A549 (cell line): Measurements from ENCODE around the gene ZNF146. TPM values are rescaled to one million over a fixed set of nuclear protein-coding genes. Genes with fewer than 3 reads are reported as not detected.

Experiments used
- ATAC-seq, 2 experiments: fragments of 200-7000 bp in 1 of 2; fragments of >200 bp in 1 of 2; cut with Nextera tagmentation in 1 of 2; cut with Tn5 transposase in 1 of 2; 3 replicates each; pipeline versions ENCODE4 v1.8.0 to v1.9.1; 2018 to 2020; ENCODE audit warnings: mild to moderate bottlenecking in 1 of 2, moderate library complexity in 1 of 2
- CTCF ChIA-PET: fragments of 300-600 bp; sonication (Branson Sonifier 250); formaldehyde crosslinking; extraction: SDS; loops from one replicate; lab custom pipeline; 2021; ENCODE audit warnings: antibody characterized with exemption, inconsistent platforms; lab: Yijun Ruan, JAX
- POLR2A ChIA-PET: fragments of 350-600 bp; formaldehyde crosslinking; extraction: SDS; loops from one replicate; lab custom pipeline; 2021; ENCODE audit warnings: antibody characterized with exemption, inconsistent platforms; lab: Yijun Ruan, JAX
- DNase-seq, 2 experiments: peaks; one replicate each; pipeline versions ENCODE4 v3.0.0 to v3.0.0-alpha.2; 2011 to 2016; ENCODE audit warnings: low read depth in 1 of 2, low spot score in 1 of 2
- FAIRE-seq: peaks from 2 replicates; lab custom pipeline; 2011; peaks lifted over from hg19 to GRCh38; lab: Jason Lieb, UNC
- H3K27ac ChIP-seq, 2 experiments: fragments of >200 bp; sonication (Bioruptor Twin); formaldehyde crosslinking; 3 replicates each; pipeline ENCODE4 v1.5.1; 2016 to 2017
- H3K4me1 ChIP-seq: fragments of >200 bp; sonication (Bioruptor Twin); formaldehyde crosslinking; 3 replicates; pipeline ENCODE4 v1.6.1; 2016
- H3K4me2 ChIP-seq: fragments of >200 bp; sonication (Bioruptor Twin); formaldehyde crosslinking; 3 replicates; pipeline ENCODE4 v1.6.1; 2016
- H3K4me3 ChIP-seq: fragments of >200 bp; sonication (Bioruptor Twin); formaldehyde crosslinking; 3 replicates; pipeline ENCODE4 v1.5.1; 2016
- H3K9me3 ChIP-seq: fragments of >200 bp; sonication (Bioruptor Twin); formaldehyde crosslinking; 3 replicates; pipeline ENCODE4 v1.6.1; 2016
- ATOH8 ChIP-seq: fragments of 250-450 bp; sonication (Bioruptor Pico); IDR thresholded peaks from 2 replicates; pipeline ENCODE4 v1.5.0; 2020; ENCODE audit warnings: low read depth, mild to moderate bottlenecking, moderate library complexity
- BCL3 ChIP-seq: fragments of >200 bp; sonication (Bioruptor Twin); formaldehyde crosslinking; IDR thresholded peaks from 3 replicates; pipeline ENCODE4 v1.6.1; 2016
- CBX2 ChIP-seq: fragments of 200-600 bp; sonication (generic); IDR thresholded peaks from 2 replicates; pipeline ENCODE4 v1.6.1; 2016; ENCODE audit warnings: low read depth, mild to moderate bottlenecking, borderline replicate concordance
- CBX8 ChIP-seq: fragments of 200-600 bp; sonication (generic); IDR thresholded peaks from 2 replicates; pipeline ENCODE4 v1.6.1; 2016
- CHD2 ChIP-seq: fragments of 150-350 bp; IDR thresholded peaks from 2 replicates; pipeline ENCODE4 v1.6.1; 2014; ENCODE audit warnings: low read length; ENCODE audit not compliant: partially characterized antibody
- CHD4 ChIP-seq: fragments of 200-600 bp; sonication (generic); IDR thresholded peaks from 2 replicates; pipeline ENCODE4 v1.6.1; 2016; ENCODE audit warnings: antibody characterized with exemption, mild to moderate bottlenecking, borderline replicate concordance
- CTCF ChIP-seq: fragments of >200 bp; sonication (Bioruptor Twin); formaldehyde crosslinking; IDR thresholded peaks from 3 replicates; pipeline ENCODE4 v1.5.1; 2016
- E2F6 ChIP-seq: IDR thresholded peaks from 2 replicates; pipeline ENCODE4 v1.6.1; 2012; ENCODE audit warnings: low read depth, borderline replicate concordance
- ESRRA ChIP-seq: fragments of 150-350 bp; IDR thresholded peaks from 2 replicates; pipeline ENCODE4 v1.6.1; 2014; ENCODE audit warnings: mild to moderate bottlenecking, low read length, borderline replicate concordance
- FOXS1 ChIP-seq: fragments of 250-450 bp; sonication (Bioruptor Pico); IDR thresholded peaks from 2 replicates; pipeline ENCODE4 v1.5.0; 2020; ENCODE audit warnings: mild to moderate bottlenecking, moderate library complexity
- GATA3 ChIP-seq: IDR thresholded peaks from 2 replicates; pipeline ENCODE4 v1.6.1; 2012; ENCODE audit warnings: borderline replicate concordance
- HOXA7 ChIP-seq: fragments of 250-450 bp; sonication (Bioruptor Pico); IDR thresholded peaks from 2 replicates; pipeline ENCODE4 v1.5.0; 2020; ENCODE audit warnings: mild to moderate bottlenecking, moderate library complexity
- JUN ChIP-seq, 2 experiments: fragments of >200 bp; sonication (Bioruptor Twin); formaldehyde crosslinking; IDR thresholded peaks; 2 replicates in 1 of 2; 3 replicates in 1 of 2; pipeline ENCODE4 v1.6.1; 2016 to 2017
- KDM1A ChIP-seq: fragments of 200-600 bp; sonication (generic); IDR thresholded peaks from 2 replicates; pipeline ENCODE4 v1.6.1; 2016; ENCODE audit warnings: low read depth, mild to moderate bottlenecking
- KDM5A ChIP-seq: fragments of 200-600 bp; sonication (generic); IDR thresholded peaks from 2 replicates; pipeline ENCODE4 v1.6.1; 2016; ENCODE audit warnings: antibody characterized with exemption, mild to moderate bottlenecking
- MAX ChIP-seq: IDR thresholded peaks from 2 replicates; pipeline ENCODE4 v1.6.1; 2012
- MAZ ChIP-seq: fragments of 150-350 bp; IDR thresholded peaks from 2 replicates; pipeline ENCODE4 v1.6.1; 2014; ENCODE audit warnings: antibody characterized with exemption, low read depth, low read length, borderline replicate concordance
- MYC ChIP-seq: IDR thresholded peaks from 2 replicates; pipeline ENCODE4 v1.6.1; 2012; ENCODE audit warnings: mild to moderate bottlenecking, inconsistent platforms, low read length, improper control_type of control experiment, borderline replicate concordance
- NFE2L2 ChIP-seq: fragments of 150-350 bp; conservative IDR thresholded peaks from 2 replicates; pipeline ENCODE4 v1.6.1; 2014; ENCODE audit warnings: low read length
- NPAS2 ChIP-seq: fragments of 250-450 bp; sonication (Bioruptor Pico); IDR thresholded peaks from 2 replicates; pipeline ENCODE4 v1.8.0; 2022; ENCODE audit warnings: mild to moderate bottlenecking, moderate library complexity, borderline replicate concordance
- NR3C1 ChIP-seq: fragments of >200 bp; sonication (Bioruptor Twin); formaldehyde crosslinking; IDR thresholded peaks from 3 replicates; pipeline ENCODE4 v1.6.1; 2017
- PBX3 ChIP-seq: IDR thresholded peaks from 2 replicates; pipeline ENCODE4 v1.6.1; 2012
- PHF8 ChIP-seq: fragments of 200-600 bp; sonication (generic); IDR thresholded peaks from 2 replicates; pipeline ENCODE4 v1.6.1; 2016; ENCODE audit warnings: low read depth, mild to moderate bottlenecking, antibody characterized with exemption, moderate library complexity, borderline replicate concordance
- RARB ChIP-seq: fragments of 250-450 bp; sonication (Bioruptor Pico); IDR thresholded peaks from 2 replicates; pipeline ENCODE4 v1.8.0; 2021; ENCODE audit warnings: mild to moderate bottlenecking, moderate library complexity
- REST ChIP-seq: fragments of 200-600 bp; sonication (generic); IDR thresholded peaks from 2 replicates; pipeline ENCODE4 v1.6.1; 2016; ENCODE audit warnings: antibody characterized with exemption, mild to moderate bottlenecking, moderate library complexity
- SREBF2 ChIP-seq: fragments of 450-650 bp; IDR thresholded peaks from 2 replicates; pipeline ENCODE4 v1.6.1; 2014; ENCODE audit warnings: mild to moderate bottlenecking, moderate library complexity
- ZNF302 ChIP-seq: fragments of 250-450 bp; sonication (Bioruptor Pico); IDR thresholded peaks from 2 replicates; pipeline ENCODE4 v1.9.0; 2021; ENCODE audit warnings: inconsistent platforms, mild to moderate bottlenecking, moderate library complexity
- ZSCAN20 ChIP-seq: fragments of 250-450 bp; sonication (Bioruptor Pico); IDR thresholded peaks from 2 replicates; pipeline ENCODE4 v1.8.0; 2022; ENCODE audit warnings: mild to moderate bottlenecking, moderate library complexity
- WGBS: methylation state at CpG from one replicate; pipeline ENCODE4 v1.1.6; 2017; ENCODE audit errors: missing lambda C conversion rate; 5-methylcytosine and 5-hydroxymethylcytosine counted together
- polyA minus RNA-seq: library from RNA; depleted of rRNA, polyadenylated mRNA; stranded (reverse); fragments of >200 nt; gene quantifications from 2 replicates; pipeline ENCODE4 v1.2.3, GENCODE V29; 2011; rRNA and poly(A)+ RNA removed
- polyA plus RNA-seq, 4 experiments: library from polyadenylated mRNA; depleted of rRNA in 3 of 4; stranded (reverse); fragments of >200 nt; fragmentation: RNase III in 1 of 4; extraction: RNeasy Plus Mini Kit Qiagen cat#74134 plus additional on column Dnase treatment in 1 of 4; gene quantifications; 2 replicates in 3 of 4; 3 replicates in 1 of 4; pipeline ENCODE4 v1.2.3, GENCODE V29; 2011 to 2017

ZNF146 gene
- polyA plus RNA-seq (2011; rRNA removed) (293 and 362 TPM in 2 replicates), polyA plus RNA-seq (2017; fragmentation: RNase III; extraction: RNeasy Plus Mini Kit Qiagen cat#74134 plus additional on column Dnase treatment) (157 to 197 TPM (median 162 TPM) in 3 replicates), polyA minus RNA-seq (68.8 and 82.0 TPM in 2 replicates)
- 39.4 and 46.0 TPM in 2 replicates for polyA plus RNA-seq (2012; cell fraction: cytosol; rRNA removed)
- 9.6 and 14.5 TPM in 2 replicates for polyA plus RNA-seq (2012; cell fraction: nucleus; rRNA removed)

- Histone ChIP-seq H3K4me2 (peak within 1 kb of the TSS; percentile 85), H3K27ac (peak within 1 kb of the TSS; percentile 87 to 91), H3K4me3 (peak within 1 kb of the TSS; percentile 63), H3K9me3 (peaks cover 39% of the 10 kb centered on the region), H3K4me1 (0 out of 3 replicates have a peak, but pooled peaks cover 3% of the 10 kb centered on the region)
- ATAC-seq: peak; percentile 95 to 96
- POLR2A ChIA-PET: interaction anchor here (0.6 to 2.6 kb wide), 24 partner anchors 11 to 1565 kb away, joined by 3 to 23 read pairs (median 6); partner anchors contain the start of genes CAPNS1, COX6B1, POLR2I and TBCB
- DNase-seq: peak; percentile 100
- peak; percentile 99 for FAIRE-seq
- under 1% methylated on average over 72 of the region's 73 CpGs for WGBS
- CTCF ChIA-PET: interaction anchor here (0.6 to 2.2 kb wide), 9 partner anchors 10 to 154 kb away, joined by 3 to 10 read pairs (median 4); no protein-coding TSS in a partner anchor
- TF ChIP-seq SREBF2 (no peak), HOXA7 (CRISPR knock-in tag) (no peak), CBX2 (no peak), CHD2 (peak; percentile 52), ZNF302 (CRISPR knock-in tag) (no peak), BCL3 (peak; percentile 85), NPAS2 (no peak), PHF8 (peak; percentile 79; the same call in 1 of the 2 replicates), REST (no peak), PBX3 (no peak; the same call in none of the 2 replicates), JUN (IDR thresholded peaks at IDR 0.05) (peak; percentile 86 to 95), MAZ (no peak; the same call in 1 of the 2 replicates), ESRRA (0 out of 2 replicates have a peak, but pooled peaks have one; percentile 16), CBX8 (no peak), FOXS1 (CRISPR knock-in tag) (no peak), ATOH8 (CRISPR knock-in tag) (0 out of 2 replicates have a peak, but pooled peaks have one; percentile 29), NR3C1 (no peak), E2F6 (peak; percentile 94), CHD4 (no peak), MYC (peak; percentile 100), GATA3 (no peak; the same call in 1 of the 2 replicates), RARB (CRISPR knock-in tag) (no peak), KDM1A (no peak), MAX (peak; percentile 100), KDM5A (no peak), NFE2L2 (no peak), ZSCAN20 (CRISPR knock-in tag) (no peak), CTCF (no peak)
Observed at GRCh38 chr19:36214386-36215275, at the start of gene ZNF146, which contains the start of gene ZNF565. Gene ZNF146, plus strand, starts transcription at chr19:36215106. Its CDS starts 21,335 bp downstream, at chr19:36236441. Gene ZNF565, minus strand, starts transcription at chr19:36214665. Its CDS starts 12,680 bp downstream, at chr19:36201985.
